HEK293T (cell line): ENCODE data around the gene EML6.

ENCODE experiments used
- ARNT ChIP-seq: fragments of 450-650 bp; IDR thresholded peaks from 2 replicates; pipeline ENCODE4 v1.6.1; 2017; ENCODE audit warnings: mild to moderate bottlenecking
- BHLHE40 ChIP-seq: fragments of 450-650 bp; IDR thresholded peaks from 2 replicates; pipeline ENCODE4 v1.6.1; 2016; ENCODE audit warnings: mild to moderate bottlenecking, moderate library complexity, borderline replicate concordance
- CTBP1 ChIP-seq: fragments of 450-650 bp; IDR thresholded peaks from 2 replicates; pipeline ENCODE4 v1.6.1; 2016; ENCODE audit warnings: borderline replicate concordance
- ELF4 ChIP-seq: fragments of 450-650 bp; IDR thresholded peaks from 2 replicates; pipeline ENCODE4 v1.6.1; 2017; ENCODE audit warnings: antibody characterized with exemption
- FOXK2 ChIP-seq: fragments of 450-650 bp; IDR thresholded peaks from 2 replicates; pipeline ENCODE4 v1.6.1; 2016; ENCODE audit warnings: mild to moderate bottlenecking
- FOXM1 ChIP-seq: fragments of 450-650 bp; IDR thresholded peaks from 2 replicates; pipeline ENCODE4 v1.6.1; 2017; ENCODE audit warnings: mild to moderate bottlenecking, borderline replicate concordance
- L3MBTL2 ChIP-seq: fragments of 450-650 bp; conservative IDR thresholded peaks from 2 replicates; pipeline ENCODE4 v1.6.1; 2016; ENCODE audit warnings: mild to moderate bottlenecking
- LEF1 ChIP-seq: fragments of 450-650 bp; IDR thresholded peaks from 2 replicates; pipeline ENCODE4 v1.6.1; 2017; ENCODE audit warnings: mild to moderate bottlenecking, borderline replicate concordance
- NFRKB ChIP-seq: fragments of 450-650 bp; IDR thresholded peaks from 2 replicates; pipeline ENCODE4 v1.6.1; 2016; ENCODE audit warnings: mild to moderate bottlenecking, moderate library complexity
- SP1 ChIP-seq: fragments of 450-650 bp; IDR thresholded peaks from 2 replicates; pipeline ENCODE4 v1.6.1; 2017
- SUZ12 ChIP-seq: fragments of 450-650 bp; IDR thresholded peaks from 2 replicates; pipeline ENCODE4 v1.6.1; 2016; ENCODE audit warnings: mild to moderate bottlenecking
- TARDBP ChIP-seq: fragments of 450-650 bp; IDR thresholded peaks from 2 replicates; pipeline ENCODE4 v1.6.1; 2016
- ZNF384 ChIP-seq: fragments of 450-650 bp; IDR thresholded peaks from 2 replicates; pipeline ENCODE4 v1.6.1; 2016
- TF ChIP-seq, protein P1 (sequence below): fragments of 450-650 bp; IDR thresholded peaks from 2 replicates; pipeline ENCODE4 v1.6.1; 2016

DNA sequence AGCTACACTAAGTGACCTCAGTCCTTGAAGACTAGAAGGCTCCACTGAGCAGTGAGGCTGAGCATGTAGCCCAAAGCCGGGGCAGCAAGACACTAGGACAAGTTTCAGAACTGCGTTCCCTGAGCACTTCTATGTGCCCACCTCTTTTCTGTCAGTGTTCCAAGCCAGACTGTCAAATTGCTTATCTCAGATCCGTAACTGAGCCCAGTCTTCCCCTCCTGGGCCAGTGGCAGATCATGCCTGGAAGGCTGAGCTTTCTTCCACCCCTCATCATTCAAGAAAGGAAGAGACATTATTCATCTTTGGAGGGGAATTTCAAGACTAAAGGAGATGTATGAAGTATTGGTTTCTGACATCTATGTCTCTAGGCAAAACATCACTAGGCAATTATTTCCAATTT lies 49.8 kb downstream of the EML6 start:
- TF ChIP-seq SUZ12 (no peak), ELF4 (no peak), LEF1 (no peak), SP1 (no peak), FOXK2 (no peak), L3MBTL2 (no peak), BHLHE40 (no peak), CTBP1 (no peak), TARDBP (no peak), NFRKB (no peak), ARNT (no peak), FOXM1 (no peak), ZNF384 (no peak)
- TF ChIP-seq, protein P1, sequence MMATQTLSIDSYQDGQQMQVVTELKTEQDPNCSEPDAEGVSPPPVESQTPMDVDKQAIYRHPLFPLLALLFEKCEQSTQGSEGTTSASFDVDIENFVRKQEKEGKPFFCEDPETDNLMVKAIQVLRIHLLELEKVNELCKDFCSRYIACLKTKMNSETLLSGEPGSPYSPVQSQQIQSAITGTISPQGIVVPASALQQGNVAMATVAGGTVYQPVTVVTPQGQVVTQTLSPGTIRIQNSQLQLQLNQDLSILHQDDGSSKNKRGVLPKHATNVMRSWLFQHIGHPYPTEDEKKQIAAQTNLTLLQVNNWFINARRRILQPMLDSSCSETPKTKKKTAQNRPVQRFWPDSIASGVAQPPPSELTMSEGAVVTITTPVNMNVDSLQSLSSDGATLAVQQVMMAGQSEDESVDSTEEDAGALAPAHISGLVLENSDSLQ = no peak
